Esophagus muscularis mucosa (tissue), 4 donors: ENCODE results near the gene SPTLC3.

Experiments
- CTCF ChIP-seq, 3 experiments: fragments of 200-600 bp in 2 of 3; fragments of 450-650 bp in 1 of 3; sonication (generic) in 2 of 3; IDR thresholded peaks; one replicate each; pipeline ENCODE4 v1.5.1; 2017 to 2019; ENCODE audit warnings: antibody characterized with exemption in 3 of 3, mild to moderate bottlenecking in 2 of 3, moderate library complexity in 1 of 3
- EP300 ChIP-seq: sonication (generic); formaldehyde crosslinking; IDR thresholded peaks from one replicate; pipeline ENCODE4 v1.6.1; 2017; ENCODE audit warnings: antibody characterized with exemption
- POLR2A ChIP-seq: fragments of 450-650 bp; IDR thresholded peaks from one replicate; pipeline ENCODE4 v1.6.1; 2017; ENCODE audit warnings: antibody characterized with exemption, moderate library complexity, mild to moderate bottlenecking, low read depth
- POLR2AphosphoS5 ChIP-seq, 2 donors: sonication (generic); formaldehyde crosslinking; IDR thresholded peaks; one replicate each; pipeline ENCODE4 v1.6.1; 2017; ENCODE audit warnings: antibody characterized with exemption in 2 of 2

DNA sequence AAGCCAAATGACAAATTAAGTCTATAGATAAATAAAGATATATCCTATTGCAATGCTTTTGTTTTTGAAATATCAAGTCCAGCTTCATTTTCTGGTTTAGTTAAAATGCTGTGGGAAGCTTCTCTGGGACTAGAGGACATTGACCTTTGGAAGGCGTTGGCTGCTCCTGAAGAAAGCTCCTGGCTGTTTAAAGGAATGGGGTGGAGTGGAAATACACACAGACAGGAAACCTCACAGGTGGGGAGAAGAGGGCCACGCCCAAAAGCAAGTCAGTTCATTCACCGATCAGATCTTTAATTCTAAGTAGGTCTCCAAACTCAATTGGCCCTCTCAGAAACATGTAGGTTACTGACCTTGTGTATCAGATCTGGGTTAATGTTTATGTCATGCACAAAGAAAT is 59.6 kb downstream of the SPTLC3 start:
- TF ChIP-seq POLR2AphosphoS5 (IDR thresholded peaks at IDR 0.05) = no peak
- TF ChIP-seq CTCF (IDR thresholded peaks at IDR 0.05) = no peak
- TF ChIP-seq POLR2A = no peak
- no peak for TF ChIP-seq EP300
